SK-N-DZ (cell line): ENCODE results near the gene KNTC1. TPM values are rescaled to one million over a fixed set of nuclear protein-coding genes. Genes with fewer than 3 reads are reported as not detected.
"Not testable (repeated sequence)": the region's sequence is repeated elsewhere in the genome, so short reads cannot be mapped to it uniquely, and the experiment has no call there.

ENCODE experiments used
- DNase-seq: peaks from one replicate; pipeline ENCODE4 v3.0.0-alpha.2; 2015; ENCODE audit warnings: low spot score
- polyA plus RNA-seq, 2 experiments: library from polyadenylated mRNA; depleted of rRNA; stranded (reverse); fragments of >200 nt; gene quantifications; 2 replicates each; pipeline ENCODE4 v1.2.3, GENCODE V29; 2014

Gene KNTC1
- 129 and 169 TPM in 2 replicates for polyA plus RNA-seq (2014; cell fraction: cytosol; rRNA removed)
- 491 and 641 TPM in 2 replicates for polyA plus RNA-seq (2014; cell fraction: nucleus; rRNA removed)

- DNase-seq, result peak; percentile 100
These were observed at the start of gene KNTC1, which contains the start of gene RSRC2 for GRCh38 chr12:122526683-122527477. Gene KNTC1 (plus strand): TSS chr12:122527249. CDS start chr12:122530064, 2,815 bp downstream. Gene RSRC2 (minus strand): TSS chr12:122526936. CDS start chr12:122526853, 83 bp downstream.

- DNase-seq, result no peak
These were observed 46.3 kb upstream of the KNTC1 start for GRCh38 chr12:122480753-122481152.

- no peak for DNase-seq
These were observed 45.2 kb upstream of the KNTC1 start for GRCh38 chr12:122481861-122482260.

- no peak for DNase-seq
These were observed 43.1 kb upstream of the KNTC1 start for GRCh38 chr12:122483969-122484368.

- DNase-seq, result not testable (repeated sequence)
These were observed 42.7 kb upstream of the KNTC1 start for GRCh38 chr12:122484385-122484784.

GRCh38 chr12:122486360-122486759 lies 40.7 kb upstream of the KNTC1 start:
- not testable (repeated sequence) for DNase-seq

- DNase-seq, result no peak
These were observed 40.1 kb upstream of the KNTC1 start for GRCh38 chr12:122486805-122487426.

- DNase-seq, result not testable (repeated sequence)
These were observed 39.2 kb upstream of the KNTC1 start for GRCh38 chr12:122487807-122488206.

GRCh38 chr12:122489038-122489437 lies 38.0 kb upstream of the KNTC1 start:
- no peak for DNase-seq

GRCh38 chr12:122491991-122492390 lies 35.1 kb upstream of the KNTC1 start:
- DNase-seq, result no peak

GRCh38 chr12:122493222-122493621 lies 33.8 kb upstream of the KNTC1 start:
- DNase-seq, result not testable (repeated sequence)

- DNase-seq, result no peak
These were observed 31.8 kb upstream of the KNTC1 start for GRCh38 chr12:122495258-122495657.

GRCh38 chr12:122499991-122500684 lies 26.9 kb upstream of the KNTC1 start:
- no peak for DNase-seq

GRCh38 chr12:122500685-122501488 lies 26.2 kb upstream of the KNTC1 start, which contains the start of gene ZCCHC8:
Gene ZCCHC8 (minus strand): TSS chr12:122500932. CDS start chr12:122500840, 92 bp downstream.
- peak; percentile 99 for DNase-seq

- DNase-seq, result no peak
These were observed 25.5 kb upstream of the KNTC1 start for GRCh38 chr12:122501489-122501989.

- DNase-seq, result no peak
These were observed 23.8 kb upstream of the KNTC1 start for GRCh38 chr12:122503147-122503751.

- DNase-seq, result no peak
These were observed 23.1 kb upstream of the KNTC1 start for GRCh38 chr12:122503783-122504590.

- no peak for DNase-seq
These were observed 21.5 kb upstream of the KNTC1 start for GRCh38 chr12:122505419-122506051.

GRCh38 chr12:122506393-122506938 lies 20.6 kb upstream of the KNTC1 start:
- DNase-seq, result no peak
